Measurements from ENCODE around the gene GGTLC1.
"Not testable (repeated sequence)": the region's sequence is repeated elsewhere in the genome, so short reads cannot be mapped to it uniquely, and the experiment has no call there.

GGTLC1 gene

GRCh38 chr20:23994001-23994633 lies 5.5 kb upstream of the GGTLC1 start:
- DNase-seq: not testable (repeated sequence)

GRCh38 chr20:23993440-23993839 lies 4.9 kb upstream of the GGTLC1 start:
- DNase-seq: not testable (repeated sequence)

GRCh38 chr20:23990296-23990695 lies 1.7 kb upstream of the GGTLC1 start:
- DNase-seq: not testable (repeated sequence)

- not testable (repeated sequence) for DNase-seq
These were observed 387 bp upstream of the GGTLC1 start for GRCh38 chr20:23988966-23989365.

GRCh38 chr20:23986716-23987115 lies 1.9 kb downstream of the GGTLC1 start:
- DNase-seq: not testable (repeated sequence)

GRCh38 chr20:23986310-23986709 lies 2.3 kb downstream of the GGTLC1 start:
- DNase-seq: not testable (repeated sequence)

- DNase-seq: not testable (repeated sequence)
These were observed 2.8 kb downstream of the GGTLC1 start for GRCh38 chr20:23985790-23986225.

GRCh38 chr20:23985066-23985789 lies 3.4 kb downstream of the GGTLC1 start:
- DNase-seq: not testable (repeated sequence)

- peak in 1 of 2 experiments; percentile 32 for DNase-seq
These were observed 4.0 kb downstream of the GGTLC1 start for GRCh38 chr20:23984476-23985023.

- peak; percentile 65 to 78 for DNase-seq
These were observed 6.2 kb downstream of the GGTLC1 start for GRCh38 chr20:23982112-23983018.

- peak in 1 of 2 experiments; percentile 13 for DNase-seq
These were observed 7.1 kb downstream of the GGTLC1 start for GRCh38 chr20:23981526-23981925.

GRCh38 chr20:23981014-23981413 lies 7.6 kb downstream of the GGTLC1 start:
- peak in 1 of 2 experiments; percentile 71 for DNase-seq

- DNase-seq: peak; percentile 53 to 83
These were observed 8.4 kb downstream of the GGTLC1 start for GRCh38 chr20:23979899-23980811.

- peak in 1 of 2 experiments; percentile 47 for DNase-seq
These were observed 9.2 kb downstream of the GGTLC1 start for GRCh38 chr20:23979380-23979779.

- peak; percentile 15 to 54 for DNase-seq
These were observed 10.1 kb downstream of the GGTLC1 start for GRCh38 chr20:23978457-23978856.

GRCh38 chr20:23974966-23975365 lies 13.6 kb downstream of the GGTLC1 start:
- no peak for DNase-seq

GRCh38 chr20:23971310-23971709 lies 17.3 kb downstream of the GGTLC1 start:
- DNase-seq: no peak

- no peak for DNase-seq
These were observed 18.5 kb downstream of the GGTLC1 start for GRCh38 chr20:23970049-23970448.

- DNase-seq: no peak
These were observed 21.0 kb downstream of the GGTLC1 start for GRCh38 chr20:23967616-23967979.

GRCh38 chr20:23966927-23967615 lies 21.5 kb downstream of the GGTLC1 start:
- no peak for DNase-seq

GRCh38 chr20:23966298-23966697 lies 22.3 kb downstream of the GGTLC1 start:
- no peak for DNase-seq
